Vagina (tissue), 2 donors: ENCODE measurements around the gene ADAM22. TPM values are rescaled to one million over a fixed set of nuclear protein-coding genes. Genes with fewer than 3 reads are reported as not detected.

ENCODE experiments used
- DNase-seq, 2 donors: peaks; one replicate each; pipeline ENCODE4 v3.0.0-alpha.2; 2017; ENCODE audit errors: extremely low spot score in 2 of 2
- H3K27ac ChIP-seq: fragments of 200-600 bp; sonication (generic); one replicate; pipeline ENCODE4 v1.5.1; 2019
- H3K27me3 ChIP-seq: fragments of 200-600 bp; sonication (generic); one replicate; pipeline ENCODE4 v1.5.1; 2019
- H3K36me3 ChIP-seq, 2 donors: fragments of 200-600 bp; sonication (generic); one replicate each; pipeline ENCODE4 v1.5.1; 2017 to 2019
- H3K4me1 ChIP-seq: fragments of 200-600 bp; sonication (generic); one replicate; pipeline ENCODE4 v1.5.1; 2019
- H3K4me3 ChIP-seq, 2 donors: fragments of 200-600 bp; sonication (generic); 1 replicate in 1 of 2; 2 replicates in 1 of 2; pipeline ENCODE4 v1.5.1; 2016 to 2019
- H3K9me3 ChIP-seq: fragments of 200-600 bp; sonication (generic); one replicate; pipeline ENCODE4 v1.5.1; 2019
- POLR2A ChIP-seq, 2 donors: fragments of 450-650 bp; IDR thresholded peaks; one replicate each; pipeline ENCODE4 v1.6.1; 2017; ENCODE audit warnings: antibody characterized with exemption in 2 of 2, mild to moderate bottlenecking in 2 of 2, moderate library complexity in 2 of 2
- POLR2AphosphoS5 ChIP-seq, 2 donors: sonication (generic); formaldehyde crosslinking; IDR thresholded peaks; one replicate each; pipeline ENCODE4 v1.9.0; 2017; ENCODE audit warnings: antibody characterized with exemption in 2 of 2, mild to moderate bottlenecking in 2 of 2, low read depth in 1 of 2; ENCODE audit not compliant: insufficient read depth in 1 of 2
- intact Hi-C: fragments of 100-400 bp; cut with DNase I; formaldehyde crosslinking; loops from one replicate; pipeline ENCODE4 v1.15.1; 2023
- total RNA-seq: library from RNA; depleted of rRNA; stranded (reverse); fragments of >200 nt; gene quantifications from one replicate; pipeline ENCODE4 v1.2.3, GENCODE V29; 2016
- TF ChIP-seq, protein P1 (sequence below), 3 experiments: fragments of 450-650 bp in 2 of 3; fragments of 200-600 bp in 1 of 3; sonication (generic) in 1 of 3; IDR thresholded peaks; one replicate each; pipeline ENCODE4 v1.5.1; 2017 to 2019; ENCODE audit warnings: antibody characterized with exemption in 3 of 3, mild to moderate bottlenecking in 2 of 3, moderate library complexity in 2 of 3

The ADAM22 gene
- total RNA-seq, 1 donor from 2014 or later: 6.1 TPM

GRCh38 chr7:88185650-88186049, 251.6 kb downstream of the ADAM22 start:
- no peak overlapping the region for H3K4me3 ChIP-seq
- intact Hi-C loops: no loop called here
- H3K36me3 ChIP-seq: no peaks in the 10 kb centered on the region
- TF ChIP-seq, protein P1, sequence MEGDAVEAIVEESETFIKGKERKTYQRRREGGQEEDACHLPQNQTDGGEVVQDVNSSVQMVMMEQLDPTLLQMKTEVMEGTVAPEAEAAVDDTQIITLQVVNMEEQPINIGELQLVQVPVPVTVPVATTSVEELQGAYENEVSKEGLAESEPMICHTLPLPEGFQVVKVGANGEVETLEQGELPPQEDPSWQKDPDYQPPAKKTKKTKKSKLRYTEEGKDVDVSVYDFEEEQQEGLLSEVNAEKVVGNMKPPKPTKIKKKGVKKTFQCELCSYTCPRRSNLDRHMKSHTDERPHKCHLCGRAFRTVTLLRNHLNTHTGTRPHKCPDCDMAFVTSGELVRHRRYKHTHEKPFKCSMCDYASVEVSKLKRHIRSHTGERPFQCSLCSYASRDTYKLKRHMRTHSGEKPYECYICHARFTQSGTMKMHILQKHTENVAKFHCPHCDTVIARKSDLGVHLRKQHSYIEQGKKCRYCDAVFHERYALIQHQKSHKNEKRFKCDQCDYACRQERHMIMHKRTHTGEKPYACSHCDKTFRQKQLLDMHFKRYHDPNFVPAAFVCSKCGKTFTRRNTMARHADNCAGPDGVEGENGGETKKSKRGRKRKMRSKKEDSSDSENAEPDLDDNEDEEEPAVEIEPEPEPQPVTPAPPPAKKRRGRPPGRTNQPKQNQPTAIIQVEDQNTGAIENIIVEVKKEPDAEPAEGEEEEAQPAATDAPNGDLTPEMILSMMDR (IDR thresholded peaks at IDR 0.05): no peak
- TF ChIP-seq POLR2A (IDR thresholded peaks at IDR 0.05) (no peak), POLR2AphosphoS5 (IDR thresholded peaks at IDR 0.05; ENCODE audit: insufficient read depth in 1 of 2, low read depth in 1 of 2) (no peak)
- no peaks in the 10 kb centered on the region for H3K27me3 ChIP-seq
- H3K27ac ChIP-seq: no peak overlapping the region
- no peaks in the 10 kb centered on the region for H3K9me3 ChIP-seq
- no peaks in the 10 kb centered on the region for H3K4me1 ChIP-seq
- DNase-seq: no peak

GRCh38 chr7:88191911-88192310, 257.9 kb downstream of the ADAM22 start:
- Histone ChIP-seq H3K36me3 (no peaks in the 10 kb centered on the region), H3K27ac (no peak overlapping the region), H3K4me3 (no peak overlapping the region), H3K9me3 (no peaks in the 10 kb centered on the region), H3K4me1 (no peaks in the 10 kb centered on the region), H3K27me3 (no peaks in the 10 kb centered on the region)
- no peak for DNase-seq
- TF ChIP-seq, protein P1 (IDR thresholded peaks at IDR 0.05): no peak
- intact Hi-C loops: no loop called here

DNA sequence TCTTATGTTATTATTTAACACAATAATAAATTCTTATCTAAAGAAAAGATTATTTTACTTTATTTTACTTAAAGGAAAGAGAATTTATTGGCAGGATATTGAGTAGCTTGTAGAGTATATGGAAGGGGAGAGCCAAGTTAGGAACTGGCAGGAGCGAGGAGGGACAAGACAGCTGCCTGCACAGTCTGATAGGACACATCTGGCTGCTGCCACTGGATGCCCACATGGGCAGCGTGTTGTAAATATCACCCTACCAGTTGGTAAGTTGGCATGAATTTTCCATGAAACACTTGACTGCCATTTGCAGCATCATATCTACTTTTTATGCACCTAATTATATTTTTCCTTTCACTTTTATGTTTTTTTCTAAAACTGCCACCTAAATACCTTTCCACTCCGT, 266.2 kb downstream of the ADAM22 start:
- Histone ChIP-seq H3K27ac (no peak overlapping the region), H3K36me3 (peaks cover 0 to 23% of the 10 kb centered on the region in 2 donors), H3K9me3 (no peaks in the 10 kb centered on the region), H3K4me3 (no peak overlapping the region), H3K27me3 (no peaks in the 10 kb centered on the region), H3K4me1 (no peaks in the 10 kb centered on the region)
- TF ChIP-seq POLR2AphosphoS5 (IDR thresholded peaks at IDR 0.05; ENCODE audit: insufficient read depth in 1 of 2, low read depth in 1 of 2) (no peak), POLR2A (IDR thresholded peaks at IDR 0.05) (no peak)
- TF ChIP-seq, protein P1 (IDR thresholded peaks at IDR 0.05): no peak
- DNase-seq: no peak
- intact Hi-C loops: no loop called here

DNA sequence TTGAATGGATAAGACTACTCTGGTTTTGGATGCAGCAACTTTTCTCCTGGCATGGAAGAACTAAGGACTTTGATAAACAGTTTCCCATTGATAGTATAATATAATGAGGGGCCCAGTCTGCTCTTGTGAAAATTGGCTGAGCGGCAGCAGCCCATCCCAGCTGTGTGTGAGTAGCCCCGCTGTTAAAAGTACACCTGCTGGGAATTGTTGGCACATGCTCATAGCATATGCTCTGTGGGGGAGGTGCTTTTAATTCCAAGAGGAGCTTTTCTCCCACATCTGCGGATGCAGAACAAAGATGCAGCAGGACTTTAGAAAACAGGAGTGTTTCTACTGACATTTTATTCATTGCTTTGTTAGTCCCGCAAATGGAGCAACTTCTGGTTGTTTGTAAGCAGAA, 266.7 kb downstream of the ADAM22 start:
- no peak overlapping the region for H3K27ac ChIP-seq
- no peak overlapping the region for H3K4me3 ChIP-seq
- intact Hi-C loops: no loop called here
- H3K4me1 ChIP-seq: no peaks in the 10 kb centered on the region
- no peaks in the 10 kb centered on the region for H3K9me3 ChIP-seq
- no peaks in the 10 kb centered on the region for H3K27me3 ChIP-seq
- TF ChIP-seq POLR2AphosphoS5 (IDR thresholded peaks at IDR 0.05; ENCODE audit: insufficient read depth in 1 of 2, low read depth in 1 of 2) (no peak), POLR2A (IDR thresholded peaks at IDR 0.05) (no peak)
- TF ChIP-seq, protein P1 (IDR thresholded peaks at IDR 0.05): no peak
- peaks cover 0 to 28% of the 10 kb centered on the region in 2 donors for H3K36me3 ChIP-seq
- no peak for DNase-seq

DNA sequence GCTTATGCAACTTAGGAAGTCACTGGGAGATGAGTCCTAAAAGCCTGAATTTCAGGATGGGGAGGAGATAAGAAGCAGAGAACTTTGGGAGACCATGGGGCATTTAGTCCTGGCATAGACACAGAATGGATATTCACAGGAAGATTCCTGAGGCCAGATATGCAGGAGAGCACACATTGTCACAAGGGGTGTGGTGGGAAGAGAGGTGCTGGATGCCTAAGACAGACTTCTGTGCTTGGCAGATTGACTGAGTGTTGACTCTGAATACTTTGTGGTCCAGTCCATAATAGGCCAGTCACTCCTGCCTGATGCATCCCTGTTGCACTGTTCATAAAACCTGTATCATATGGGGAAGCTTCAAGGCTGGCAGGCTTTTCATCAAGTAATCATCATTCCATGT, 267.3 kb downstream of the ADAM22 start:
- peaks cover 0 to 33% of the 10 kb centered on the region in 2 donors for H3K36me3 ChIP-seq
- no peak for DNase-seq
- no peak for TF ChIP-seq POLR2A (IDR thresholded peaks at IDR 0.05)
- TF ChIP-seq, protein P1 (IDR thresholded peaks at IDR 0.05): no peak
- TF ChIP-seq POLR2AphosphoS5 (IDR thresholded peaks at IDR 0.05; ENCODE audit: insufficient read depth in 1 of 2, low read depth in 1 of 2): no peak
- H3K27ac ChIP-seq: no peak overlapping the region
- no peaks in the 10 kb centered on the region for H3K4me1 ChIP-seq
- intact Hi-C loops: no loop called here
- H3K4me3 ChIP-seq: no peak overlapping the region
- H3K27me3 ChIP-seq: no peaks in the 10 kb centered on the region
- H3K9me3 ChIP-seq: no peaks in the 10 kb centered on the region
